Middle frontal gyrus (tissue), 1 donor: ENCODE results near the gene DCANP1.

Experiments
- DNase-seq: peaks from one replicate; pipeline ENCODE4 v3.0.0-alpha.2; 2015; ENCODE audit warnings: low spot score; ENCODE audit errors: extremely low spot score

Gene DCANP1

DNA sequence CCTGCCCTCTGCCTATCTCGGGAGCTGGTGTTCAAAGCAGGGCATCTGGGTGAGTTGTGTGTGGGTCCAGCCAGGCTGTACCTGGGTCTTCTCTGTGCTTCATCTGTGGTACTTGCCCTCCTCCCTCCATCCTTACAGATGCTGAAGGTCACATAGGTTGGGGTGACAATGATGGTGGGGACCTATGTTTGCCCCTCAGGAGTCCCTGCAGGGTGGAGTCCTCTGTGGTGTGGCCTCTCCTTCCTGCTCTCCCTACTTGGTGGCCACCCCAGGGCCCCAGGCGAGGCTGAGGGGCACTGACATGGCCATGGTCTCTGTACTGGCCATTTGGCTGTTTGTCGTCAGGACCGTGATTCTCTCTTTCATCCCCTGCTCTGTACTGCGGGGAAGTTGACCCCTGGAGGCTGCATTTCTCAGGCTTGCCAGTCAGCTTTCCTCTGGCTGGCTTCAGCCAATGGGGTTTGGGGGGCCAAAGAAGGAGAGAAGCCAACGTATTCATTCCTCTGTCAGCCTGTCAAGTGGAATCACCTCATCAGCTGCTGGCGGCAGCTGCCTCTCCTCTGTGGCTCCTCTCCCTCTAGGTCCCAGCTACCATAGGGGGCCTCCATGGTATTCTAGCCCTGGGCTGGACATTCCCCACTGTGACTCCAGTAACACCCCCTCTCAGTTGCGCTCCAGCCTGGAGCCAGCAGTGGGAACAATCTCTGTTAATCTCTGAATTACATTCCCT, 4.6 kb downstream of the DCANP1 start:
- no peak for DNase-seq

DNA sequence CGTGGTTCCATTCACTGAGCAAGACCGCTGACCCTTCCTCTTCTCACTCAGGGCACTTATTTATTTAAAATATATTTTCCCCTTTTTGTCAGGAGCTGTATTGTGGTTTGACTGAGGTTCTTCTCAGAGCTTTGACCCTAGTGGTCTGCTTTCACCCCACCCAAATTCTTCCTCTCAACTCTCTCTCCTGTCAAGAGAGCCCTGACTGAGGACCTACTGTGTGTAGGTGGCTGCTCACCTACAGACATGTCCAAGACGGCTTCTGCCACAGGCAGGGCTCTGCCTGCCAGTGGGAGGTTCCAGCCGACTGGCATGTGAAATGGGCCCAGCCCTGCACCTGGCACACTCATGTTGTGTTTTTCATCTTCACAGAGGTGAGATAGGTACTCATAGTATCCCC, 5.2 kb downstream of the DCANP1 start:
- no peak for DNase-seq

DNA sequence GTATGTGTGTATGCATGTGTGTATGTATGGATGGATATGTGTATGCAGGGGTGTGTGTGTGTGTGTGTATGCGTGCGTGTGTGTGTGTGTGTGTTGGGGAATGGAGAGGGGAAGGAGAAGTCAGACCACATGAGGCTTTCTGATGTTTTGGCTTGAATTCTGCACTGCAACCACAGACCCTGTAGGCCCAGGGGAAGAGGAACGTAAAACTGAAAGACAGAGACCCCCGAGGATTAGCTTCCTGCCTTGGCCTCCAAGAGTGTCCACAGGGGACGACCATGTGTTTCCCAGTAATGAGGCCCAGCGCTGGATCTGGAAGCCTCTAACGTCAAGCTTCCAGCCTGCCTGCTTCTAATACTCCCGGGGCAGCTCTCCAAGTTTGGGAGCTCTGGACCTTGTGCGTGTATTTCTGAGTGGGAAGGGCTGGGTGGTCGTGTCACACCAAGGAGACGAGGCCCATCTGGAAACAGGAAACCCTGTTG, 5.8 kb downstream of the DCANP1 start:
- DNase-seq: no peak

- no peak for DNase-seq
Measured at GRCh38 chr5:135440916-135441315, 6.2 kb downstream of the DCANP1 start.

- DNase-seq: no peak
Measured at GRCh38 chr5:135439231-135440205, 7.6 kb downstream of the DCANP1 start.

DNA sequence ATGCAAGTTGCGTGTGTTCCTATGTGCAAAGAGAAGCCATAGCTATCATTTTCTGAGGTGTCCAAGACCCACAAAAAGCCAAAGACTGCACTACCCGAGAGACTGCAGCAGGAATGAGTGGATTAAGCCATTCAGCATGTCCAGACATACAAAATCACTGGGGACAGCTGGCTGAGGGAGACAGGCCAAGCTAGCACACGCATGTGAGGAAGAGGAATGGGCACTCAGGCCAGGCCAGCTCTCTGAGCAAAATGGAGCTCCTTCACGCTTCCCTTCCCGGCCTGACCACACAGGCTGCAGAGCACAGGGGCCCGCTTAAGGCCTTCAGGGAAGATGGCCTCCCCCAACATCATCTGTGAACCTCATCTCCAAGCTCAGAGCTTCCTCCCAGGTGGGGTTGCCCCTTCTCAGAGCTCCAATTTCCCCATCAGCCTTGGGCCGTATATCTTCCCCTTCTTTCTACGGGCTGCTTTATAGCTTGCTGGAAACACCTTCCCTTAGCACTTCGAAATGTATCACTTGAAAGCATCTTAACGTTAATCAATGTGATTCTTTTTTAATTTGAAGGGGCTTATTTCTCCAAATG, 8.4 kb downstream of the DCANP1 start:
- no peak for DNase-seq

- DNase-seq: no peak
Measured at GRCh38 chr5:135437796-135438560, 9.2 kb downstream of the DCANP1 start.

- no peak for DNase-seq
Measured at GRCh38 chr5:135437422-135437795, 9.7 kb downstream of the DCANP1 start.

- no peak for DNase-seq
Measured at GRCh38 chr5:135436951-135437418, 10.2 kb downstream of the DCANP1 start.

- no peak for DNase-seq
Measured at GRCh38 chr5:135435467-135436330, 11.4 kb downstream of the DCANP1 start.

DNA sequence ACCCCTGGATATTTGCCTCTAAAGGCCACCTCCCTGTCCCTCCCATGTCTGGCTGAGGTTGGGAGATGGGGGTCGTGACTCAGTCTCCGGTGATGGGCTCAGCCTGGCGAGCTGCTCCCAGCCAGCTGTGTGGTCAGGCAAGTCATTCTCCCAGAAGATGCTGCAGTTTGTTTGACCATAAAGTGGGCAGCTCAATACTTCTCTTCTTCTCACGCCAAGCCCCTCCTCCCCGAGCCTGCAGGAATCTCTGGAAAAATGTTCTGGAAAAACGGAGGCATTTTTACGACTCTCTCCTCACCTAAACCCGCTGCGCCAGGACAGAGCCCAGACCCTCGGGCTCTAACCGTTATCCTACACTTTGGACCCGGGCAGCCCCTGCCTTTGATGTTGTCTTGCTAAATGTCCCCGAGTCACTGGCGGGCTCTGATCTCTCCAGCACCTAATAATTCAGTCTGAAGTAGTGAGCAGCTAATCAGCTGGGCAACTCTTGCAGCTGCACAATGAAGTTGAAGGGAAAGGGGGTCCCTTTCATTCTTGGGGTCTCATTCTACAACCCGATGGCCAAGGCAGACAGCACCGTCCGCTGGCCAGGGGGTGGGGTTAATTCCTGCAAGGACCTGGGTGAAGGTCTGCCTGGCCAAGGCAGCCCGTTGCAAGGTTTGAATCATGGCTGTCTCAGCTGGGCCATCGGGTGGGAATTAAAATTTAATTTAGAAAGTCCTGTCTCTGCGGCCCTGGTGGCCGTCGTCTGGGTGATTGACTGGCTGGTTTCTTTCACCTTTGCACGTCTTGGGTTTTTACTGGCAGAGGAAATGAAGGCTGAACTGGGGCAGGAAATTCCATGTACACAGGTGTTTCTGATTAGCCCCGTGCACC, 12.3 kb downstream of the DCANP1 start:
- DNase-seq: no peak

GRCh38 chr5:135433681-135434426, 13.3 kb downstream of the DCANP1 start:
- no peak for DNase-seq

DNA sequence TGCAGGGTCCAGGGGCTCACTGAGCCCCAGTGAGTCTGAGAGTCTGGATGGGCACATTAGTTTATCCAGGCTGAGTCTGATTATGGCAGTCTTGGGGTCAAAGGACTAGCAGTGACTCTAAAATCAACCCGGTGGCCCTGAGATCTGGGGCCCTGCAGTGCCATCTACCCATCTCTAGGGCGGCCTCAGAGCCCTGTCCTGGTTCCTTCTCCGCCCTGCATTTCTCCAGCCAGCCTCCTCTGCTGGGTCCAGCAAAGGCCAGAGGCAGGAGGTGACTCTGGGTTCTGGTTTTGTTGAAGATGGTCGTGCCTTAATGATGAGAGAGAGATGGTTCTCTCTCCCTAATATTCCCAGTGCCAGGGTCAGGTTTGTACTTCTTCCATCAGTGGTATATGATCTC, 15.0 kb downstream of the DCANP1 start:
- DNase-seq: no peak

GRCh38 chr5:135430135-135430437, 17.1 kb downstream of the DCANP1 start:
- no peak for DNase-seq

- DNase-seq: no peak
Measured at GRCh38 chr5:135429301-135430134, 17.6 kb downstream of the DCANP1 start.

DNA sequence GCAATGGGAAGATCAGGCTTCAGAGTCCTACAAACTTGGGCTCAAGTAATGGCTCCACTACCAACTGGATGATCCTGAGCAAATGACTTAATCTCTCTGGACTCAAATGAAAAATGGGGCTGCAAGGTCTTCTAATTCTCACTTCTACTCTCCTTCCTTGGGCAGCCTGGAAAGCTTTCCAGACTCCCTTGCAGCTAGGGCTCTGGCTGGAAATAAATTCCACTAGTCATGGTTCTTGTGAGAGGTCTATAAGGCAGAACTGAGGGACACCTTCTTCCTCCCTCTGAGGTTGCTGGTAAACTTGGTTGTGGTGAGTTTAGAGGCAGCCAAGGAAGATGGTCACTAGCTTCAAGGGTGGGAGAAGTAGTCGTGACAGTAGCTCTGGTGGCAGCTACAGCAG, 18.6 kb downstream of the DCANP1 start:
- no peak for DNase-seq
